T-helper 17 cell (primary cell): ENCODE results near the gene PNPLA1. TPM values are rescaled to one million over a fixed set of nuclear protein-coding genes. Genes with fewer than 3 reads are reported as not detected.

ENCODE experiments used
- ATAC-seq: fragments of 150-1000 bp; cut with Tn5 transposase; 2 replicates; pipeline ENCODE4 v1.10.0; 2021; ENCODE audit warnings: mild to moderate bottlenecking, moderate library complexity
- DNase-seq, 3 donors: peaks; one replicate each; pipeline versions ENCODE4 v3.0.0 to v3.0.0-alpha.2; 2020 to 2021
- H3K9me3 ChIP-seq: one replicate; pipeline ENCODE4 v1.7.0; 2013; ENCODE audit warnings: low read length, mild to moderate bottlenecking; ENCODE audit not compliant: control insufficient read depth, poor library complexity, severe bottlenecking
- H3K27ac Mint-ChIP-seq: one replicate; pipeline ENCODE4 v1.8.0; 2022; ENCODE audit warnings: mild to moderate bottlenecking, moderate library complexity, mixed read lengths
- H3K27me3 Mint-ChIP-seq: one replicate; pipeline ENCODE4 v1.8.0; 2022; ENCODE audit warnings: mixed read lengths
- H3K36me3 Mint-ChIP-seq: one replicate; pipeline ENCODE4 v1.8.0; 2022; ENCODE audit warnings: low read depth, mixed read lengths
- H3K4me1 Mint-ChIP-seq: one replicate; pipeline ENCODE4 v1.8.0; 2022; ENCODE audit warnings: mild to moderate bottlenecking, mixed read lengths
- H3K4me3 Mint-ChIP-seq: one replicate; pipeline ENCODE4 v1.8.0; 2022; ENCODE audit warnings: mild to moderate bottlenecking, moderate library complexity, mixed read lengths
- total RNA-seq, 4 donors: library from RNA in 2 of 4; stranded (reverse) in 2 of 4; gene quantifications; one replicate each; pipeline ENCODE4 v1.2.3 and lab custom pipeline; 2022 to 2026

PNPLA1 gene
- total RNA-seq, 2 donors from 2014 or later, result 0.15 TPM; not detected in 1

- no peak overlapping the region for H3K27ac Mint-ChIP-seq
- peaks cover 2% of the 10 kb centered on the region for H3K36me3 Mint-ChIP-seq
- ATAC-seq, result peak; percentile 100
- peaks cover 10% of the 10 kb centered on the region for H3K4me1 Mint-ChIP-seq
- peaks cover 32% of the 10 kb centered on the region for H3K27me3 Mint-ChIP-seq
- H3K9me3 ChIP-seq, result no peaks in the 10 kb centered on the region
- no peak overlapping the region for H3K4me3 Mint-ChIP-seq
- peak; percentile 72 to 93 (median 75) for DNase-seq
Observed at GRCh38 chr6:36302227-36302976, 32.5 kb downstream of the PNPLA1 start.

- DNase-seq (no peak), ATAC-seq (no peak)
- no peaks in the 10 kb centered on the region for H3K9me3 ChIP-seq
- no peak overlapping the region for H3K27ac Mint-ChIP-seq
- peaks cover 45% of the 10 kb centered on the region for H3K27me3 Mint-ChIP-seq
- H3K4me3 Mint-ChIP-seq, result no peak overlapping the region
- H3K36me3 Mint-ChIP-seq, result peaks cover 4% of the 10 kb centered on the region
- peaks cover 12% of the 10 kb centered on the region for H3K4me1 Mint-ChIP-seq
Observed at GRCh38 chr6:36305885-36306284, 36.0 kb downstream of the PNPLA1 start.

- H3K9me3 ChIP-seq, result no peaks in the 10 kb centered on the region
- Mint-ChIP-seq H3K4me1 (peaks cover 12% of the 10 kb centered on the region), H3K27me3 (peaks cover 45% of the 10 kb centered on the region), H3K36me3 (peaks cover 4% of the 10 kb centered on the region), H3K27ac (no peak overlapping the region), H3K4me3 (no peak overlapping the region)
- DNase-seq (no peak), ATAC-seq (no peak)
Observed at GRCh38 chr6:36306375-36306774, 36.5 kb downstream of the PNPLA1 start.

- Mint-ChIP-seq H3K4me3 (no peak overlapping the region), H3K36me3 (peaks cover 2% of the 10 kb centered on the region), H3K27me3 (peaks cover 42% of the 10 kb centered on the region), H3K4me1 (peaks cover 4% of the 10 kb centered on the region), H3K27ac (no peak overlapping the region)
- ATAC-seq (no peak), DNase-seq (no peak)
- H3K9me3 ChIP-seq, result no peaks in the 10 kb centered on the region
Observed at GRCh38 chr6:36308514-36308913, 38.7 kb downstream of the PNPLA1 start.

DNA sequence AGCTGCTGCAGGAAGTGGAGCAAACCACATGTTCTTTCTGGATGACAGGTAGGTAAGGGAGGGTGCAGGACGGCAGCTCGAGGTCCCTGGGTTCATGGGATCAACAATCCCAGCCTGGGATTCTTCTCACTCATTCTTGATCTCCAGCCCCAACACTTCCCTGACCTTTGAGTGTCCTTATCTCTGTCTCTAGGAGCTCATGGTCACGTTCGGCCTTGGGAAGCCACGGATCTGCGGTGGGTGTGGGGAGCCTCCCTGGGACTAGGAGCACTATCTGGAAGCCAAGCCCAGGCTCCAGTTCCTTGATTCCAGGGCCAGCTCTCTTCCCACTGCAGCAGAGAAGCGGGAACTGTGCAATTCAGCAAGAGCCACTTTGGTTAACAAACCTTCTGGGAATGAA lies 39.3 kb downstream of the PNPLA1 start:
- no peak overlapping the region for H3K27ac Mint-ChIP-seq
- no peak for ATAC-seq
- H3K27me3 Mint-ChIP-seq, result peaks cover 44% of the 10 kb centered on the region
- no peak overlapping the region for H3K4me3 Mint-ChIP-seq
- peaks cover 2% of the 10 kb centered on the region for H3K4me1 Mint-ChIP-seq
- no peak for DNase-seq
- peaks cover 2% of the 10 kb centered on the region for H3K36me3 Mint-ChIP-seq
- H3K9me3 ChIP-seq, result no peaks in the 10 kb centered on the region

DNA sequence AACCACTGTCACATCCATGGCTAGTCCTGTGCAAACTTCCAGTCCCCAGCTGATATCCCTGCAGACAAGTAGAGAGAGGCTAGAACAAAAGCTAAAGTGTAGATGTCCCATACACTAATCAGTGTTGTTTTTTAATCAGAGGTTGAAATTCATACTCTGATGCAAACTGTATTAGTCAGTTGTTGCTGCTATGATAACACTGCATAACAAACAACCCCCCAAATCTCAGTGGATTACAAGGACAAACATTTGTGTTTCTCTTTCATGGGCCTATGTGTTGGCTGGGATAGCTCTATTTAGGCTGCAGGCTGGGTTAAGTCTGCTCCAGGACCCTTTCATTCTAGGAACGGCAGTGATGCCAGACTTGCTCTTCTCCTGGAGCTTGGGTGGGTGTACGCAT lies 40.0 kb downstream of the PNPLA1 start:
- peaks cover 2% of the 10 kb centered on the region for H3K36me3 Mint-ChIP-seq

GRCh38 chr6:36312854-36313648 lies 43.2 kb downstream of the PNPLA1 start:
- no peak for ATAC-seq
- peak overlapping the region; percentile 45 for H3K27ac Mint-ChIP-seq
- no peaks in the 10 kb centered on the region for H3K9me3 ChIP-seq
- H3K27me3 Mint-ChIP-seq, result peaks cover 64% of the 10 kb centered on the region
- DNase-seq, result no peak
- peaks cover 2% of the 10 kb centered on the region for H3K36me3 Mint-ChIP-seq
- H3K4me3 Mint-ChIP-seq, result no peak overlapping the region
- peaks cover 2% of the 10 kb centered on the region for H3K4me1 Mint-ChIP-seq

More for the DNA sequence above, 40.0 kb downstream of the PNPLA1 start:
- DNase-seq (no peak), ATAC-seq (no peak)
- H3K27me3 Mint-ChIP-seq, result peaks cover 48% of the 10 kb centered on the region
- H3K27ac Mint-ChIP-seq, result no peak overlapping the region
- no peaks in the 10 kb centered on the region for H3K9me3 ChIP-seq
- no peak overlapping the region for H3K4me3 Mint-ChIP-seq
- peaks cover 2% of the 10 kb centered on the region for H3K4me1 Mint-ChIP-seq

DNA sequence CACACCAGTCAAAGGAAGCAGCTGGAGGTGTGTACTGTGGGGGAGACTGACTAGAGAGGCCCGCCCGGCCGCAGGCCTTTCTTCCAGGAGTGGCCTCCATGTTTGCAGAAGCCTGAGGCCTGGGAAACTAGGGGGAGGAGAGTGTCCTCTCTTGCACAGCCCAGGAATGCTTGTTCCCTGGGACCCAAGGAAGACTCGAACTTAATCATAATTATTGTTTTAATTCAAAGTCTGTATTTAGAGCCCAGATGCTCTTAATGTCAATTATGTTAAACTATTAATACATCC lies 43.7 kb downstream of the PNPLA1 start:
- Mint-ChIP-seq H3K27ac (no peak overlapping the region), H3K4me1 (peaks cover 2% of the 10 kb centered on the region), H3K36me3 (peaks cover 2% of the 10 kb centered on the region), H3K27me3 (peaks cover 64% of the 10 kb centered on the region), H3K4me3 (no peak overlapping the region)
- no peak for ATAC-seq
- no peaks in the 10 kb centered on the region for H3K9me3 ChIP-seq
- no peak for DNase-seq

DNA sequence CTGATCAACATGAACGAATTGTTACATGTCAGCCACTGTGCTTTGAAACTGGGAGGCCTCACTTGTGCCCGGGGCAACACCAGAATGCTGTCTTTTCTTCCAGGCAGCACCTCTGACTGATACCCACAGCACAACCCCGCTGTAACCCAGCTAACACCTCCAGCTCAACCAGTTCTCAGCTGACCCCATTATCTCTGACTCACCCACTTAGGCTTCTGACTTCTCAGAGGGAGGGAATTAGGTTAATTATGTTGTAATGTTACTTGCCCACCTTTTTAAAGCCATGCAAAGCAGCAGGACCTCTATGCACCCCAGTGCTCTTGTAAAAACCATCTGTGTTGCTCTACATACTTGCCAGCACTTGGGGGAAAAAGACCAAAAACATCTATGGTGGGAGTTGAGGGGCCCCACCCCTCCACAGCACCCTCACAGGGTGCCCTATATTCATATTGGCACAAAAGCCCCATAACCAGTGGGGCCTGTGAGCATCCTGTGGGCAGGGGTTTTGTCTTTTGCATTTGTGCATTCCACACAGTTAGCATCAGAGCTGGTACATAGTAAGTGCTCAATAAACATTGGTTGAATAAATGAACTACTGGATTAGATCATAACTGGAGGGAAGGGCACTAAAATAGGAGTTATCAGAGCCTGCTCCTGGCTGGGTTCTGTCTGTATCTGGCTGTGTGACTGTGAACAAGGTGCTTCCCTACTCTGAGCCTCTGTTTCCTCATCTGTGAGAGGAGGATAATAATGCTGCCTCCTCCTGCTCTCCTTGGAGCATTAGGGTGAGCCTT lies 44.6 kb downstream of the PNPLA1 start:
- no peaks in the 10 kb centered on the region for H3K9me3 ChIP-seq
- DNase-seq (no peak), ATAC-seq (no peak)
- Mint-ChIP-seq H3K4me1 (no peaks in the 10 kb centered on the region), H3K36me3 (peaks cover 2% of the 10 kb centered on the region), H3K27me3 (peaks cover 56% of the 10 kb centered on the region), H3K27ac (no peak overlapping the region), H3K4me3 (no peak overlapping the region)

- no peaks in the 10 kb centered on the region for H3K9me3 ChIP-seq
- ATAC-seq, result no peak
- no peaks in the 10 kb centered on the region for H3K4me1 Mint-ChIP-seq
- H3K4me3 Mint-ChIP-seq, result no peak overlapping the region
- H3K27me3 Mint-ChIP-seq, result peaks cover 45% of the 10 kb centered on the region
- H3K27ac Mint-ChIP-seq, result no peak overlapping the region
- no peak for DNase-seq
- no peaks in the 10 kb centered on the region for H3K36me3 Mint-ChIP-seq
Observed at GRCh38 chr6:36315921-36316320, 46.1 kb downstream of the PNPLA1 start.

GRCh38 chr6:36317623-36318022 lies 47.8 kb downstream of the PNPLA1 start:
- H3K36me3 Mint-ChIP-seq, result no peaks in the 10 kb centered on the region
- H3K27ac Mint-ChIP-seq, result no peak overlapping the region
- no peak overlapping the region for H3K4me3 Mint-ChIP-seq
- H3K9me3 ChIP-seq, result no peaks in the 10 kb centered on the region
- H3K4me1 Mint-ChIP-seq, result no peaks in the 10 kb centered on the region
- peaks cover 38% of the 10 kb centered on the region for H3K27me3 Mint-ChIP-seq
- DNase-seq (no peak), ATAC-seq (no peak)

DNA sequence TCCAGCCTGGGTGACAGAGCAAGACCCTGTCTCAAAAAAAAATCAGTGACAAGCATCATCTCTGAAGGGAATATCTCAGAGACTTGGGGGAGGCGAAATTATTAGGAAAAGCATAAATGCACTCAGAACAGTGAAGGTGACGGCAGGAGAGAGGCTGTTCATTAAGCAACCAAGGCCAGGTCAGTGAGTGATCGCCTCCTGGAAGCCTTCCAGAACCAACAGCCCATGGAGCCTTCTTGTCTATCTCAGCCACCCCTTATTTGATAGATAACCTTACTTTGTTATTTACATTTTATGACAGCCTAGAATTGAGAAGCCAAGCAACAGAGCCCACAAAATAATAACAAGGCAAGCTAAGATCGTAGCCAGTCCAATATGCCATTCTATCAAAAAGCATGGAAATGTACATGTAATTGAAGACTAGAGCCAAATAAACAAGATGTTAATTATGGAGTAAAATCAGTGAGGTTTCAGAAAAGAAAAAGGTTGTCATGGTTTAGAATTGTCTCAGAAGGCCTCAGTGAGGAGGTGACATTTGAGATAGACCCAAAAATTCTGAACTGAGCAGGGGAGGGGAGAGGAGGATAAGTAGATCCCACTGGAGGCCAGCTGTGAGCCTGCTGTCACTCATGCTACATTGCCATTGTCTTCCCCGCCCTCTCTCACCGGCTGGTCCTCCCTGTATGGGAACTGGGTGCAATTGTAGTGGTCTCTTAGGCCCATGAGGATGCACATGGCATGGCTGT lies 49.0 kb downstream of the PNPLA1 start:
- Mint-ChIP-seq H3K27me3 (peaks cover 32% of the 10 kb centered on the region), H3K4me1 (no peaks in the 10 kb centered on the region), H3K4me3 (no peak overlapping the region), H3K36me3 (no peaks in the 10 kb centered on the region), H3K27ac (no peak overlapping the region)
- DNase-seq (no peak), ATAC-seq (no peak)
- H3K9me3 ChIP-seq, result no peaks in the 10 kb centered on the region

DNA sequence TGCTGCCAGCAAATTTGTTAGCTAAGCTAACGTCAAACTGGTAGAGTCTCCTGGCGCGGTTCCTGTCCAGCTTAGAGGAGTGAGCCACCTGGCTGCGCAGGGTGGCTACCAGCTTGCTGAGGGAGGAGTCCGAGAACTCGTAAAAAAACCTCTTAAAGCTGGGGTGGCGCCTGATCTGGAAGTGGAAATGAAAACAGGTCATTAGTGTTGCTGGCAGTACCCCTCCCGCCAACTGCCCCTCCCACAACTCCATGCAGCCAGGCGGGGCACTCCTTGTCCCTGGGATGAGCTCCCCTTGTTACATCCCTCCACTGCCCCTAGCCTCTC lies 49.5 kb downstream of the PNPLA1 start:
- H3K4me3 Mint-ChIP-seq, result no peak overlapping the region
- no peak for ATAC-seq
- H3K27ac Mint-ChIP-seq, result no peak overlapping the region
- peaks cover 28% of the 10 kb centered on the region for H3K27me3 Mint-ChIP-seq
- H3K36me3 Mint-ChIP-seq, result no peaks in the 10 kb centered on the region
- no peaks in the 10 kb centered on the region for H3K9me3 ChIP-seq
- H3K4me1 Mint-ChIP-seq, result no peaks in the 10 kb centered on the region
- no peak for DNase-seq
